Mucosa of descending colon (tissue), 3 donors: Measurements from ENCODE around the gene XIRP2. TPM values are rescaled to one million over a fixed set of nuclear protein-coding genes. Genes with fewer than 3 reads are reported as not detected.

ENCODE experiments used
- ATAC-seq: fragments of 200-7000 bp; cut with Tn5 transposase; one replicate; pipeline ENCODE4 v1.9.1; 2020; ENCODE audit warnings: mild to moderate bottlenecking, moderate library complexity
- DNase-seq, 3 donors: peaks; one replicate each; pipeline ENCODE4 v3.0.0-alpha.2; 2020
- H3K36me3 ChIP-seq: fragments of 200-600 bp; one replicate; pipeline ENCODE4 v1.8.0; 2021; ENCODE audit warnings: low read depth, mild to moderate bottlenecking
- H3K4me1 ChIP-seq: fragments of 200-600 bp; one replicate; pipeline ENCODE4 v1.8.0; 2021; ENCODE audit warnings: low read depth, mild to moderate bottlenecking
- H3K4me3 ChIP-seq: fragments of 200-600 bp; one replicate; pipeline ENCODE4 v1.8.0; 2021; ENCODE audit warnings: mild to moderate bottlenecking
- H3K9me3 ChIP-seq: fragments of 200-600 bp; one replicate; pipeline ENCODE4 v1.8.0; 2021; ENCODE audit warnings: mild to moderate bottlenecking
- intact Hi-C, 2 donors: fragments of 100-400 bp; cut with DNase I in 1 of 2; cut with micrococcal nuclease in 1 of 2; formaldehyde crosslinking; loops; one replicate each; pipeline versions ENCODE4 v1.11.0 to v1.11.1; 2022; cut with DNase I, micrococcal nuclease
- total RNA-seq, 3 donors: library from RNA; stranded (reverse); fragmentation: NEBNext Ultra II Directional in 2 of 3; extraction: Animal tissue kit (Norgen Biotek cat#: 25700) in 2 of 3; gene quantifications; one replicate each; pipeline versions ENCODE4 v1.2.1 to v1.2.4, GENCODE V29; 2021 to 2023
- TF ChIP-seq, protein P1 (sequence below): fragments of 200-600 bp; IDR thresholded peaks from one replicate; pipeline ENCODE4 v1.8.0; 2022; ENCODE audit warnings: antibody characterized with exemption, mild to moderate bottlenecking
- donor health status: DM: no; HTN: no; CAD: no; lungs with moderate emphysema.
- donor health status: DM: no; HTN: no; CAD: no.
- donor health status: DM: no; HTN: yes; CAD: no.

The XIRP2 gene
- total RNA-seq, 3 donors from 2014 or later: 0.29 to 0.55 TPM; not detected in 1

DNA sequence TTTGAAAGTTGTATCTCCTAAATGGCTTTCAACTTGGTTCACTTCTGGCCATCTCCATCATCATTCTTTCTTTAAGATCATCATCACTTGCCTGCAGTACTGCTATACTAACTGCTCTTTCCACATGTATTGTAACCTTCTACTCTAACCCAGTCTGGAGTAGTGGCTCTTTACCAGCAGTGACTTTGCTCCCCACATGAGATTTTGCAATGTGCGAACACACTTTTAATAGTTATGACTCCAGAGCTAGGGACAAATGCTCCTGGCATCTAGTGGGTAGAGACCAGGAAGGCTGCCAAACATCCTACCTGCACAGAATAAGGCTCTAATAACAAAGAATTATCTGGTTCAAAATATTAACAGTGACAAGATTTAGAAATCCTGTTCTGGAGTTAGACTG lies 243.8 kb downstream of the XIRP2 start:
- Histone ChIP-seq H3K9me3 (no peaks in the 10 kb centered on the region), H3K36me3 (no peaks in the 10 kb centered on the region), H3K4me1 (no peaks in the 10 kb centered on the region), H3K4me3 (no peak overlapping the region)
- ATAC-seq (no peak), DNase-seq (no peak)
- intact Hi-C loops: no loop called here
- TF ChIP-seq, protein P1, sequence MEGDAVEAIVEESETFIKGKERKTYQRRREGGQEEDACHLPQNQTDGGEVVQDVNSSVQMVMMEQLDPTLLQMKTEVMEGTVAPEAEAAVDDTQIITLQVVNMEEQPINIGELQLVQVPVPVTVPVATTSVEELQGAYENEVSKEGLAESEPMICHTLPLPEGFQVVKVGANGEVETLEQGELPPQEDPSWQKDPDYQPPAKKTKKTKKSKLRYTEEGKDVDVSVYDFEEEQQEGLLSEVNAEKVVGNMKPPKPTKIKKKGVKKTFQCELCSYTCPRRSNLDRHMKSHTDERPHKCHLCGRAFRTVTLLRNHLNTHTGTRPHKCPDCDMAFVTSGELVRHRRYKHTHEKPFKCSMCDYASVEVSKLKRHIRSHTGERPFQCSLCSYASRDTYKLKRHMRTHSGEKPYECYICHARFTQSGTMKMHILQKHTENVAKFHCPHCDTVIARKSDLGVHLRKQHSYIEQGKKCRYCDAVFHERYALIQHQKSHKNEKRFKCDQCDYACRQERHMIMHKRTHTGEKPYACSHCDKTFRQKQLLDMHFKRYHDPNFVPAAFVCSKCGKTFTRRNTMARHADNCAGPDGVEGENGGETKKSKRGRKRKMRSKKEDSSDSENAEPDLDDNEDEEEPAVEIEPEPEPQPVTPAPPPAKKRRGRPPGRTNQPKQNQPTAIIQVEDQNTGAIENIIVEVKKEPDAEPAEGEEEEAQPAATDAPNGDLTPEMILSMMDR: no peak

DNA sequence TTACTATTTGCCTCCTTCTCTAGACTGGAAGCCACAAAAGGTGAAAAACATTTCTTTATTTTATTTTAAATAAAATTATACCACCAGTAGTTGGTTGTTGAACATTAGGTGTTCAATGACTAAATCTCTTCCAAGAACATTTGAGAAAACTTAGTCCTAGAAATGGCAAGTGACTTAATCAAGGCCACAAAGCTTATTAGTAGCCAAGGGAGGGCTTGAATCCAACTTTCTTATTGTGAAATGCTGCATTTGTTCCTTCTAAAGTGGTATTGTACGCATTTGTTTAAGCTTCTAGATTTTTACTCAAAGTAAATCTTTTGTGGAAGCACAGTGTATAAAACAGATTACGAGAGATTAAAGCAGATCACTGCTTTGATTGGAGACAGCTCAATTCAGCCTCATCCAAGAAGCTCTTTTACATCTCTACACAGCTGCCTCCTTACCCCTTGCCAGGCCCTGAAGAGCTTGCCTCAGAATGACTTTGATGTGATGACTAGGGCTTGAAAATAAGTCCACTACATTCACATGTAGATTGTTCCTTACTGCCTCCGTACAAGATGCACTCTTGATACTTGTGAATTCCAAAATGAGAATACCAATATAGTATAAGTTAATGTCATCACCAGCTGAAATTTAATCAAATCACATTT lies 244.8 kb downstream of the XIRP2 start:
- no peak for DNase-seq
- Histone ChIP-seq H3K4me3 (no peak overlapping the region), H3K4me1 (no peaks in the 10 kb centered on the region), H3K9me3 (no peaks in the 10 kb centered on the region), H3K36me3 (no peaks in the 10 kb centered on the region)
- intact Hi-C loops: no loop called here
- TF ChIP-seq, protein P1: no peak
- no peak for ATAC-seq

DNA sequence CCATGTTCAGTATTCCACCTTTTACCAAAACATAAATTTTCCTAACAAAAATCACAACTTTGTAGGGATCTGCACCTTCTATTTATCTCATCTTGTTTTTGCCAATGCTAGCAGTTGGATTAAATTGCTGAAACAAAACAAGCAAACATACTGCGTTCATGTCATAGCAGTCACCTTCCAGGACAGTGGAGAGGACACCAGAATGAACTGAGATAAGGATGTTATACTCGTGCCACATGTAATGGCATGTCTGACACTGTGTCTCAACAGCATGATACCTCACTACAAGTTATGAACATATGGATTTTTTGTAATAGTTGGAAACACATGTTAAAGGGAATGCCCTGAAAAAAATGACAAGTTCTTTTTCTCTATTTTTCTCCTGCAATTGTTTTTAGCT lies 245.3 kb downstream of the XIRP2 start:
- TF ChIP-seq, protein P1: no peak

DNA sequence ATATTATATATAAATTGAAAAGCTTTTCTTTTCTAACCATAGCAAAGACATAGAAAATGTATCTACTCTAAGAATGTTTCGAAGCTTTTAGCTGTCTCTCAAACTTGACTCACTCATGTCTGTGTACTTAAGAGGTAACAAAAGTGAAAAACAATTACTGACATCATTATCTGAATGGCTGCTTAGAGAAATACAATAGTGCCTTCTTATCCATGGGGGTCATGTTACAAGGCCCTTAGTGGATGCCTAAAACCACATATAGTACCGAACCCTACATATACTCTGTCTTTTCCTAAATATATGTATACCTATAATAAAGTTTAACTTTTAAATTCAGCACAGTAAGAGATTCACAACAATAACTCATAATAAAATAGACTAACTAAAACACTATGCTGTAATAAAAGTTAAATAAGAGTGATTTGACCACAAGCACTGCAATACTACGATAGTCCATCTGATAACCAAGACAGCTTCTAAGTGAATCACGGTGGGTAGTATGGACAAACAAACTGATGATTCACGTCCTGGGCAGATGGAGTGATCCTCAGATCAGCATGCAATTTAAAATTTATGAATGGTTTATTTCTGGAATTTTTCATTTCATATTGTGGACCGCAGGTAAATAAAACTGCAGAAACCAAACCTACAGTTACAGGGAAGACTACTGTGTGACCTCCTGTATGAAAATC lies 246.2 kb downstream of the XIRP2 start:
- no peaks in the 10 kb centered on the region for H3K4me1 ChIP-seq
- DNase-seq (no peak), ATAC-seq (no peak)
- no peak overlapping the region for H3K4me3 ChIP-seq
- intact Hi-C loops: no loop called here
- H3K36me3 ChIP-seq: no peaks in the 10 kb centered on the region
- TF ChIP-seq, protein P1: no peak
- H3K9me3 ChIP-seq: no peaks in the 10 kb centered on the region

More for the DNA sequence above, 245.3 kb downstream of the XIRP2 start:
- DNase-seq: no peak
- Histone ChIP-seq H3K4me1 (no peaks in the 10 kb centered on the region), H3K36me3 (no peaks in the 10 kb centered on the region), H3K9me3 (no peaks in the 10 kb centered on the region), H3K4me3 (no peak overlapping the region)
- no peak for ATAC-seq
- intact Hi-C loops: no loop called here

DNA sequence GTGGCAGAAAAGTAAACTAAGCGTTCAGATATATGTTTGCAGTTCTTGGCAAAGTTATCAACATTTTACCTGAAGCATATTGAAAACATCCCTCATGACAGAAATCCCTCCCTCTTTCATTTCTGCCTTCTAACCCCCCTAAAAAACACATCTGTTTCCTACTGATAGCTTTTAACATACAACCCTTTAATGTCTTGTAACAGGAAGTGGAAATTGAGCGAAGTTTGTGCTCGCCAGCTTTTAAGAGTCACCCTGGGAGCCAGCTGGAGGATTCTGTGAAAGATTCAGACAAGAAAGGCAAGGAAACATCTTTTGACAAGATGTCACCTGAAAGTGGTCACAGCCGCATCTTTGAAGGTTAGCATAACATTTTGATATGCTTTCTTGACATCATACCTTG lies 247.4 kb downstream of the XIRP2 start:
- Histone ChIP-seq H3K4me1 (no peaks in the 10 kb centered on the region), H3K4me3 (no peak overlapping the region), H3K36me3 (no peaks in the 10 kb centered on the region), H3K9me3 (no peaks in the 10 kb centered on the region)
- TF ChIP-seq, protein P1: no peak
- intact Hi-C loops: no loop called here
- no peak for ATAC-seq
- DNase-seq: no peak
